Skeletal muscle cell (primary cell): ENCODE measurements around the gene CLCNKB.
"Not testable (repeated sequence)": the region's sequence is repeated elsewhere in the genome, so short reads cannot be mapped to it uniquely, and the experiment has no call there.

Source experiments
- DNase-seq: peaks from one replicate; pipeline ENCODE4 v3.0.0-alpha.2; 2010; ENCODE audit warnings: low read depth
- H3K4me3 ChIP-seq: 2 replicates; pipeline ENCODE4 v1.5.1; 2011; ENCODE audit warnings: low read depth, mild to moderate bottlenecking, control low read depth, low read length, moderate library complexity

CLCNKB gene

GRCh38 chr1:16029003-16029268 lies 14.6 kb upstream of the CLCNKB start:
- not testable (repeated sequence) for DNase-seq, H3K4me3 ChIP-seq

GRCh38 chr1:16029288-16029687 lies 14.3 kb upstream of the CLCNKB start:
- DNase-seq: no peak
- H3K4me3 ChIP-seq: no peak overlapping the region

GRCh38 chr1:16031551-16031950 lies 12.0 kb upstream of the CLCNKB start:
- no peak overlapping the region for H3K4me3 ChIP-seq
- no peak for DNase-seq

- DNase-seq: peak; percentile 41
- no peak overlapping the region for H3K4me3 ChIP-seq
Measured at GRCh38 chr1:16032388-16033102, 11.0 kb upstream of the CLCNKB start.

- not testable (repeated sequence) for DNase-seq, H3K4me3 ChIP-seq
Measured at GRCh38 chr1:16033103-16033632, 10.4 kb upstream of the CLCNKB start.

GRCh38 chr1:16036461-16036860 lies 7.1 kb upstream of the CLCNKB start:
- DNase-seq: not testable (repeated sequence)

GRCh38 chr1:16038620-16038912 lies 5.0 kb upstream of the CLCNKB start:
- no peak for DNase-seq
- H3K4me3 ChIP-seq: no peak overlapping the region

More at GRCh38 chr1:16036461-16036860, 7.1 kb upstream of the CLCNKB start:
- H3K4me3 ChIP-seq: not testable (repeated sequence)

GRCh38 chr1:16039871-16040270 lies 3.7 kb upstream of the CLCNKB start:
- not testable (repeated sequence) for DNase-seq, H3K4me3 ChIP-seq

GRCh38 chr1:16041200-16041599 lies 2.4 kb upstream of the CLCNKB start:
- no peak for DNase-seq
- no peak overlapping the region for H3K4me3 ChIP-seq

GRCh38 chr1:16042096-16042495 lies 1.5 kb upstream of the CLCNKB start:
- DNase-seq: no peak
- H3K4me3 ChIP-seq: no peak overlapping the region

GRCh38 chr1:16042654-16043053 lies 928 bp upstream of the CLCNKB start:
- not testable (repeated sequence) for DNase-seq, H3K4me3 ChIP-seq

- no peak overlapping the region for H3K4me3 ChIP-seq
- DNase-seq: no peak
Measured at GRCh38 chr1:16043950-16044349, 368 bp downstream of the CLCNKB start.

GRCh38 chr1:16046842-16047241 lies 3.3 kb downstream of the CLCNKB start:
- DNase-seq: no peak
- no peak overlapping the region for H3K4me3 ChIP-seq

- DNase-seq: no peak
- H3K4me3 ChIP-seq: no peak overlapping the region
Measured at GRCh38 chr1:16047791-16048475, 4.4 kb downstream of the CLCNKB start.

GRCh38 chr1:16048573-16049189 lies 5.1 kb downstream of the CLCNKB start:
- no peak for DNase-seq

GRCh38 chr1:16050328-16050727 lies 6.7 kb downstream of the CLCNKB start:
- H3K4me3 ChIP-seq: no peak overlapping the region
- no peak for DNase-seq

More at GRCh38 chr1:16048573-16049189, 5.1 kb downstream of the CLCNKB start:
- peak overlapping the region; percentile 45 for H3K4me3 ChIP-seq

- H3K4me3 ChIP-seq: no peak overlapping the region
- DNase-seq: no peak
Measured at GRCh38 chr1:16051039-16051438, 7.5 kb downstream of the CLCNKB start.

GRCh38 chr1:16051949-16052348 lies 8.4 kb downstream of the CLCNKB start:
- DNase-seq, H3K4me3 ChIP-seq: not testable (repeated sequence)

GRCh38 chr1:16053781-16054502 lies 10.4 kb downstream of the CLCNKB start:
- H3K4me3 ChIP-seq: no peak overlapping the region
- no peak for DNase-seq
